Naive thymus-derived CD4-positive, alpha-beta T cell (primary cell): Measurements from ENCODE around the gene HVCN1. TPM values are rescaled to one million over a fixed set of nuclear protein-coding genes. Genes with fewer than 3 reads are reported as not detected.
"Not testable (repeated sequence)": the region's sequence is repeated elsewhere in the genome, so short reads cannot be mapped to it uniquely, and the experiment has no call there.

Experiments used
- ATAC-seq: fragments of 150-1000 bp; cut with Tn5 transposase; 2 replicates; pipeline ENCODE4 v1.10.0; 2021; ENCODE audit warnings: mild to moderate bottlenecking, moderate library complexity
- CTCF ChIA-PET: fragments of 350-600 bp; sonication (Branson Sonifier 250); formaldehyde crosslinking; loops from one replicate; lab custom pipeline; 2021; ENCODE audit warnings: antibody characterized with exemption; lab: Charles Lee
- POLR2A ChIA-PET: fragments of 350-600 bp; sonication (Branson Sonifier 250); formaldehyde crosslinking; loops from one replicate; lab custom pipeline; 2021; ENCODE audit warnings: antibody characterized with exemption, inconsistent platforms; lab: Charles Lee
- DNase-seq, 9 donors: peaks; one replicate each; pipeline versions ENCODE4 v3.0.0 to v3.0.0-alpha.2; 2020 to 2022; ENCODE audit warnings: mixed read lengths in 1 of 9
- H3K27ac ChIP-seq: one replicate; pipeline ENCODE4 v1.7.0; 2013; ENCODE audit warnings: mild to moderate bottlenecking, low read depth, low read length, moderate library complexity
- H3K27me3 ChIP-seq, 2 donors: one replicate each; pipeline ENCODE4 v1.7.0; 2013; ENCODE audit warnings: low read length in 2 of 2, mild to moderate bottlenecking in 2 of 2, moderate library complexity in 2 of 2; ENCODE audit not compliant: control insufficient read depth in 2 of 2, insufficient read depth in 2 of 2
- H3K36me3 ChIP-seq, 3 experiments: 1 replicate in 2 of 3; 2 replicates in 1 of 3; pipeline ENCODE4 v1.7.0; 2013; ENCODE audit warnings: low read length in 3 of 3, mild to moderate bottlenecking in 3 of 3, moderate library complexity in 1 of 3; ENCODE audit not compliant: insufficient read depth in 3 of 3, control insufficient read depth in 2 of 3
- H3K4me1 ChIP-seq, 2 donors: one replicate each; pipeline ENCODE4 v1.7.0; 2013; ENCODE audit warnings: low read length in 2 of 2, mild to moderate bottlenecking in 2 of 2, moderate library complexity in 1 of 2; ENCODE audit not compliant: control insufficient read depth in 2 of 2, insufficient read depth in 2 of 2
- H3K4me3 ChIP-seq: 2 replicates; pipeline ENCODE4 v1.7.0; 2013; ENCODE audit warnings: mild to moderate bottlenecking, low read length
- H3K9me3 ChIP-seq, 3 experiments: 1 replicate in 2 of 3; 2 replicates in 1 of 3; pipeline ENCODE4 v1.7.0; 2013; ENCODE audit warnings: low read length in 3 of 3; ENCODE audit not compliant: control insufficient read depth in 2 of 3
- H3K27ac Mint-ChIP-seq, 9 donors: one replicate each; pipeline ENCODE4 v1.8.0; 2020 to 2022; ENCODE audit warnings: mixed read lengths in 9 of 9, mild to moderate bottlenecking in 8 of 9, moderate library complexity in 5 of 9, inconsistent platforms in 2 of 9
- H3K27me3 Mint-ChIP-seq, 5 donors: one replicate each; pipeline ENCODE4 v1.8.0; 2021 to 2022; ENCODE audit warnings: mixed read lengths in 5 of 5, mild to moderate bottlenecking in 1 of 5
- H3K36me3 Mint-ChIP-seq, 5 donors: one replicate each; pipeline ENCODE4 v1.8.0; 2020 to 2022; ENCODE audit warnings: mixed read lengths in 5 of 5, mild to moderate bottlenecking in 3 of 5, inconsistent platforms in 1 of 5
- H3K4me1 Mint-ChIP-seq, 7 donors: one replicate each; pipeline ENCODE4 v1.8.0; 2020 to 2022; ENCODE audit warnings: mixed read lengths in 7 of 7, mild to moderate bottlenecking in 3 of 7, inconsistent platforms in 1 of 7
- H3K4me3 Mint-ChIP-seq, 10 donors: one replicate each; pipeline ENCODE4 v1.8.0; 2020 to 2022; ENCODE audit warnings: mild to moderate bottlenecking in 10 of 10, mixed read lengths in 10 of 10, moderate library complexity in 6 of 10, inconsistent platforms in 2 of 10
- H3K9me3 Mint-ChIP-seq, 11 donors: one replicate each; pipeline ENCODE4 v1.8.0; 2020 to 2022; ENCODE audit warnings: mixed read lengths in 11 of 11, mild to moderate bottlenecking in 4 of 11, inconsistent platforms in 1 of 11, moderate library complexity in 1 of 11
- intact Hi-C, 2 donors: fragments of 100-400 bp; cut with micrococcal nuclease; formaldehyde crosslinking; loops; one replicate each; pipeline ENCODE4 v1.15.1; 2023
- polyA plus RNA-seq, 2 donors: library from polyadenylated mRNA; unstranded; fragments of 300-500 nt; fragmentation: Illumina TruSeq; gene quantifications; one replicate each; pipeline ENCODE4 v1.2.3, GENCODE V29; 2021
- total RNA-seq, 6 experiments: library from RNA in 5 of 6; stranded (reverse) in 5 of 6; gene quantifications; 1 replicate in 5 of 6; 2 replicates in 1 of 6; pipeline ENCODE4 v1.2.3 and lab custom pipeline; 2021 to 2026

The HVCN1 gene
- total and polyA plus RNA-seq, 7 experiments from 2014 or later, result 6.4 to 25.3 (median 14.2) TPM

GRCh38 chr12:110658878-110659277 is 30.0 kb downstream of the HVCN1 start:
- ATAC-seq (no peak), DNase-seq (no peak)
- Mint-ChIP-seq H3K4me1 (peaks cover 12 to 26% (median 15%) of the 10 kb centered on the region in 7 donors), H3K9me3 (peaks cover 0 to 6% (median under 1%) of the 10 kb centered on the region in 11 donors), H3K27ac (peak overlapping the region in 1 of 9 donors; percentile 6), H3K36me3 (peaks cover 12 to 54% (median 28%) of the 10 kb centered on the region in 5 donors), H3K27me3 (no peaks in the 10 kb centered on the region), H3K4me3 (no peak overlapping the region)
- H3K36me3 ChIP-seq, result peaks cover 0 to 10% (median 0%) of the 10 kb centered on the region in 3 experiments
- no peaks in the 10 kb centered on the region for H3K9me3 ChIP-seq
- ChIA-PET POLR2A (no interaction called here), CTCF (no interaction called here)
- H3K27me3 ChIP-seq, result no peaks in the 10 kb centered on the region
- intact Hi-C loops, result loop anchor here in 1 of 2 donors (5.0 kb wide), 1 partner anchor 38 kb away; no protein-coding TSS in a partner anchor
- H3K4me1 ChIP-seq, result peaks cover 11 to 14% of the 10 kb centered on the region in 2 donors
- no peak overlapping the region for H3K27ac ChIP-seq
- H3K4me3 ChIP-seq, result no peak overlapping the region

DNA sequence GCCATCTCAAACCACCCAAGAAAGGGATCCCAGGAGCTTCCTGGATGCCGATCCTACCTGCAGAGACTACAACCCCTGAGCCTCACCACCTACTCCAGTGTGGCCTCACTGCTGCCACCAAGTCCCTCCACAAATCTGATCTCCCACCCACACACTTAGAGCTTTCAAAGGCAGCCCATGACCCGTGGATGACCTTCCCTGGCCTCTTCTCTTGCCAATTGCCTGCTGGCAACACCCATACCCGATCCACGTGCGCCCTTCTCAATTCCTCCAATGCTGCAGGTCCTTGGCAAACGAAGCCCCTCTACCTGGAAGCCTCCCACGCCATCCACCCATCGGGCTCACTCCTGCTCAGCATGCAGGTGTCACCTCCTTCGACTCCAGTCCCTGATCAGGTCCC is 30.7 kb downstream of the HVCN1 start:
- H3K9me3 ChIP-seq, result no peaks in the 10 kb centered on the region
- intact Hi-C loops, result loop anchor here in 1 of 2 donors (5.0 kb wide), 1 partner anchor 39 kb away; no protein-coding TSS in a partner anchor
- peaks cover 0 to 10% (median 0%) of the 10 kb centered on the region in 3 experiments for H3K36me3 ChIP-seq
- H3K4me3 Mint-ChIP-seq, result no peak overlapping the region
- H3K4me1 Mint-ChIP-seq, result peaks cover 12 to 26% (median 15%) of the 10 kb centered on the region in 7 donors
- no peak for DNase-seq
- no peaks in the 10 kb centered on the region for H3K27me3 ChIP-seq
- H3K27ac ChIP-seq, result no peak overlapping the region
- no peaks in the 10 kb centered on the region for H3K27me3 Mint-ChIP-seq
- peaks cover 15 to 56% (median 32%) of the 10 kb centered on the region in 5 donors for H3K36me3 Mint-ChIP-seq
- POLR2A ChIA-PET, result no interaction called here
- peaks cover 11 to 14% of the 10 kb centered on the region in 2 donors for H3K4me1 ChIP-seq
- no peak for ATAC-seq
- CTCF ChIA-PET, result interaction anchor here (0.5 kb wide), 1 partner anchor 91 kb away, joined by 4 read pairs; no protein-coding TSS in a partner anchor
- H3K9me3 Mint-ChIP-seq, result peaks cover 0 to 6% (median 0%) of the 10 kb centered on the region in 11 donors
- peak overlapping the region in 1 of 9 donors; percentile 51 for H3K27ac Mint-ChIP-seq
- no peak overlapping the region for H3K4me3 ChIP-seq

DNA sequence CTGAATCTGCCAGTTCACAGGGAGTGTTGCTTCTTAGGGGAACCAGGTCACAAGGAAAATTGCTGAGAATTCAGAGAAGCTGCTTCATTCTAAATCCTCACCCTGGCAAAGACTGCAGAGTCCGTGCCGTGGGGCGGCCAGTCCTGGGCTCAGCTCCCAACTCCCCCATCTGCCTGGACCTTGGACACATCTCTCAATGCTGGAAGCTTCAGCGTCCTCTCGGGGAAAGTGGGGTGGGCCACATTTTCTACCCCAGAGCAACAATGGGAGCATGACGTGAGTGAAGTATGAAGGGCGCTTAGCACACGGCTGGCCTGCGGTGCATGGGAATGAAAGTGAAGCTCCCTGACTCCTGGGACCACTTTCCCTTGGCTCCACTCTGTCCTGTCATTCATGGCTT is 31.2 kb downstream of the HVCN1 start:
- peaks cover 0 to 10% (median 0%) of the 10 kb centered on the region in 3 experiments for H3K36me3 ChIP-seq
- H3K27ac Mint-ChIP-seq, result peak overlapping the region in 2 of 9 donors; percentile 2 to 53

DNA sequence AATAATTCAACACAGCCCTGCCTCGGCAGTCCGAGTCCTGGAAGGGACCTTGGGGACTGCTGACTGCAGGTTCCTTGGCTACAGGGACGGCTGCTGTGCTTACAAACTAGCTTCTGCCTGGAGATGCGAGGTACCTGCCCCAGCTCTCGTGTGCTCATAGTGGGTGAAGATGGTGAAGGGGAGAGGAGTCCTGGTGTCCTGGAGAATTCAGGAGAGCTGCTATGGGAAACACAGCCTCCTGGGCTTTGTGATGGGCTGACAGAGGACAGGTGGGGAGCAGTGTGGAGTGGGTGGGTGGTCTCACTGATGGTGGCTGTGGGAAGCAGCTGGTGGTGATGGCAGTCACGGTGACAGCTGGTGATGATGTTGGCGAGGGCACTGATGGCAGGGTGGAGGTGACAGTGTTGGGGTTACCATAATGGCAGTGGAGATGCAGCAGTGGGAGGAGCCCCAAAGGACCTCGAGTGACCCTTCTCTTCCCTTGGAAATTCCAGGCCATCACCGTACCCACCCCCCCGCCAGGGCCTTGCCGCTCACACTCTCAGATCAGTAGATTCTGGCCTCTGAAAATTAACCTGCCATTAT is 32.8 kb downstream of the HVCN1 start:
- Mint-ChIP-seq H3K27ac (peak overlapping the region in 1 of 9 donors; percentile 20), H3K9me3 (peaks cover 0 to 2% (median 0%) of the 10 kb centered on the region in 11 donors), H3K4me3 (no peak overlapping the region), H3K36me3 (peaks cover 17 to 65% (median 34%) of the 10 kb centered on the region in 5 donors), H3K4me1 (peaks cover under 1 to 7% (median 6%) of the 10 kb centered on the region in 7 donors), H3K27me3 (no peaks in the 10 kb centered on the region)
- H3K36me3 ChIP-seq, result peaks cover 0 to 19% (median 0%) of the 10 kb centered on the region in 3 experiments
- peaks cover under 1 to 2% of the 10 kb centered on the region in 2 donors for H3K4me1 ChIP-seq
- ChIA-PET CTCF (interaction anchor here (1.4 kb wide), 1 partner anchor 38 kb away, joined by 6 read pairs; no protein-coding TSS in a partner anchor), POLR2A (interaction anchor here (0.6 kb wide), 1 partner anchor 863 kb away, joined by 4 read pairs; no protein-coding TSS in a partner anchor)
- DNase-seq, result no peak
- no peaks in the 10 kb centered on the region for H3K27me3 ChIP-seq
- no peak overlapping the region for H3K27ac ChIP-seq
- no peak overlapping the region for H3K4me3 ChIP-seq
- ATAC-seq, result no peak
- no peaks in the 10 kb centered on the region for H3K9me3 ChIP-seq
- intact Hi-C loops, result loop anchor here in 1 of 2 donors (5.0 kb wide), 1 partner anchor 41 kb away; no protein-coding TSS in a partner anchor

More for the DNA sequence above, 31.2 kb downstream of the HVCN1 start:
- no peak for DNase-seq
- Histone ChIP-seq H3K9me3 (no peaks in the 10 kb centered on the region), H3K27me3 (no peaks in the 10 kb centered on the region), H3K27ac (no peak overlapping the region), H3K4me1 (peaks cover 11 to 14% of the 10 kb centered on the region in 2 donors), H3K4me3 (no peak overlapping the region)
- no peak overlapping the region for H3K4me3 Mint-ChIP-seq
- ChIA-PET POLR2A (no interaction called here), CTCF (no interaction called here)
- peaks cover 12 to 22% (median 15%) of the 10 kb centered on the region in 7 donors for H3K4me1 Mint-ChIP-seq
- no peak for ATAC-seq
- H3K9me3 Mint-ChIP-seq, result peaks cover 0 to 4% (median 0%) of the 10 kb centered on the region in 11 donors
- H3K36me3 Mint-ChIP-seq, result peaks cover 15 to 57% (median 32%) of the 10 kb centered on the region in 5 donors
- H3K27me3 Mint-ChIP-seq, result no peaks in the 10 kb centered on the region
- intact Hi-C loops, result loop anchor here in 1 of 2 donors (5.0 kb wide), 1 partner anchor 40 kb away; no protein-coding TSS in a partner anchor

GRCh38 chr12:110654238-110654637 is 34.7 kb downstream of the HVCN1 start:
- H3K9me3 Mint-ChIP-seq, intact Hi-C loops, H3K4me1 Mint-ChIP-seq, H3K4me3 ChIP-seq, H3K27me3 ChIP-seq, ATAC-seq, H3K27me3 Mint-ChIP-seq, H3K9me3 ChIP-seq, H3K4me3 Mint-ChIP-seq, H3K27ac ChIP-seq, H3K4me1 ChIP-seq, DNase-seq: not testable (repeated sequence)
- peaks cover 0 to 32% (median 0%) of the 10 kb centered on the region in 3 experiments for H3K36me3 ChIP-seq
- POLR2A ChIA-PET, result interaction anchor here (0.7 kb wide), 1 partner anchor 142 kb away, joined by 5 read pairs; no protein-coding TSS in a partner anchor
- Mint-ChIP-seq H3K27ac (peak overlapping the region in 1 of 9 donors; percentile 7), H3K36me3 (peaks cover 16 to 68% (median 31%) of the 10 kb centered on the region in 5 donors)
- CTCF ChIA-PET, result interaction anchor here (1.2 kb wide), 1 partner anchor 15 kb away, joined by 5 read pairs; no protein-coding TSS in a partner anchor

GRCh38 chr12:110649341-110649847 is 39.5 kb downstream of the HVCN1 start:
- Mint-ChIP-seq H3K9me3 (no peaks in the 10 kb centered on the region), H3K27me3 (no peaks in the 10 kb centered on the region), H3K4me3 (no peak overlapping the region), H3K27ac (peak overlapping the region in 4 of 9 donors; percentile 65 to 88 (median 88)), H3K36me3 (peaks cover 11 to 46% (median 26%) of the 10 kb centered on the region in 5 donors), H3K4me1 (peaks cover 11 to 50% (median 33%) of the 10 kb centered on the region in 7 donors)
- POLR2A ChIA-PET, result interaction anchor here (0.7 to 1.7 kb wide), 2 partner anchors 36 to 92 kb away, joined by 3 to 7 read pairs; partner anchors contain the start of gene TCTN1
- CTCF ChIA-PET, result interaction anchor here (1.1 kb wide), 1 partner anchor 33 kb away, joined by 3 read pairs; no protein-coding TSS in a partner anchor
- peaks cover 0 to 27% (median 0%) of the 10 kb centered on the region in 3 experiments for H3K36me3 ChIP-seq
- intact Hi-C loops, result loop anchor here in 1 of 2 donors (5.0 kb wide), 1 partner anchor 38 kb away; the partner anchor contains the start of gene HVCN1
- DNase-seq, result no peak
- H3K9me3 ChIP-seq, result no peaks in the 10 kb centered on the region
- no peak overlapping the region for H3K27ac ChIP-seq
- no peak for ATAC-seq
- H3K4me1 ChIP-seq, result peaks cover 0 to 16% of the 10 kb centered on the region in 2 donors
- no peaks in the 10 kb centered on the region for H3K27me3 ChIP-seq
- H3K4me3 ChIP-seq, result no peak overlapping the region
